Anterior cingulate cortex (tissue), 58 donors: Measurements from ENCODE around the gene SLC13A4.
"Not testable (repeated sequence)": the region's sequence is repeated elsewhere in the genome, so short reads cannot be mapped to it uniquely, and the experiment has no call there.

ENCODE experiments used
- DNase-seq, 58 donors: peaks; one replicate each; lab custom pipeline; 2025; lab: John Stamatoyannopoulos, UW

Gene SLC13A4

GRCh38 chr7:135669774-135670173 is 58.2 kb downstream of the SLC13A4 start:
- DNase-seq: no peak

- DNase-seq: not testable (repeated sequence)
Measured at GRCh38 chr7:135668852-135669395, 59.1 kb downstream of the SLC13A4 start.

GRCh38 chr7:135667626-135668025 is 60.4 kb downstream of the SLC13A4 start:
- DNase-seq: not testable (repeated sequence)

- DNase-seq: no peak
Measured at GRCh38 chr7:135666846-135667245, 61.1 kb downstream of the SLC13A4 start.

DNA sequence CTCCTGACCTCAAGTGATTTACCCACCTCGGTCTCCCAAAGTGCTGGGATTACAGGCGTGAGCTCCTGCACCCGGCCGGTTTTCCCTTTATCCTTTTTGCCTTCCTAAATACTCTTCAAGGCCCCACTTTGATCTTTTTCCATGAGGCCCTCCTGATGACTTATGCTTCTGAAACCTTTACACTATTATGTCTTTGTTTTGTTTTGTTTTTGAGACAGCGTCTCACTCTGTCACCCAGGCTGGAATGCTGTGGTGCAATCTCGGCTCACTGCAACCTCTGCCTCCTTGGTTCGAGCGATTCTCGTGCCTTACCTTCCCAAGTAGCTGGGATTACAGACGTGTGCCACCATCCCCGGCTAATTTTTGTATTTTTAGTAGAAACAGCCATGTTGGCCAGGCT is 61.8 kb downstream of the SLC13A4 start:
- no peak for DNase-seq

- DNase-seq: no peak
Measured at GRCh38 chr7:135665042-135665441, 62.9 kb downstream of the SLC13A4 start.

- DNase-seq: no peak
Measured at GRCh38 chr7:135664046-135664589, 63.9 kb downstream of the SLC13A4 start.

GRCh38 chr7:135662373-135663114 is 65.4 kb downstream of the SLC13A4 start, which contains the start of gene STMP1:
STMP1 (plus strand) TSS chr7:135662514.
- peak; percentile 56 to 95 (median 90) for DNase-seq

GRCh38 chr7:135662123-135662372 is 65.9 kb downstream of the SLC13A4 start:
- DNase-seq: no peak

- DNase-seq: peak in 2 of 58 donors; percentile 41 to 44
Measured at GRCh38 chr7:135661311-135662122, 66.5 kb downstream of the SLC13A4 start.

GRCh38 chr7:135659159-135659846 is 68.7 kb downstream of the SLC13A4 start:
- DNase-seq: no peak

DNA sequence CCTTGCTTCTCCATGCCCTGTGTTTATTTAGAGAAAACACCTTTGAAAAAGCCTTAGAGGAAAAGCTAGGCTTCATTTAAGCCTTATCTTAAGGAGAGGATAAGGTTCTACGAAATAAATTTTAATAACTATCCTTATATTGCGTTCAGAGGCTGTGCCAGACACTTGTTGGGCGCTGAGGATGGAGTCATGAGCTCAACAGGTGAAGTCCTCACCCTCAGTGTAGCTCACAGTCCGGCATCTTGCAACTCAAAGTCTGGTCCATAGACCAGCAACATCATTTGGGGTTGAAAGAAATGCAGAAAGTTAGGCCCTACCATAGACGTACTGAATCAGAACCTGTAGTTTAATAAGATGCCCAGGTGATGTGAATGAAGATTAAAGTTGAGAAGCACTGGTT is 69.4 kb downstream of the SLC13A4 start:
- DNase-seq: no peak

- no peak for DNase-seq
Measured at GRCh38 chr7:135653340-135654080, 74.5 kb downstream of the SLC13A4 start.

- DNase-seq: peak in 37 of 58 donors; percentile 4 to 76 (median 25)
Measured at GRCh38 chr7:135650831-135651573, 77.0 kb downstream of the SLC13A4 start.

- no peak for DNase-seq
Measured at GRCh38 chr7:135648235-135648634, 79.8 kb downstream of the SLC13A4 start.

GRCh38 chr7:135647755-135648154 is 80.2 kb downstream of the SLC13A4 start:
- no peak for DNase-seq

GRCh38 chr7:135645296-135645904 is 82.6 kb downstream of the SLC13A4 start:
- DNase-seq: peak in 5 of 58 donors; percentile 1 to 40 (median 6)

DNA sequence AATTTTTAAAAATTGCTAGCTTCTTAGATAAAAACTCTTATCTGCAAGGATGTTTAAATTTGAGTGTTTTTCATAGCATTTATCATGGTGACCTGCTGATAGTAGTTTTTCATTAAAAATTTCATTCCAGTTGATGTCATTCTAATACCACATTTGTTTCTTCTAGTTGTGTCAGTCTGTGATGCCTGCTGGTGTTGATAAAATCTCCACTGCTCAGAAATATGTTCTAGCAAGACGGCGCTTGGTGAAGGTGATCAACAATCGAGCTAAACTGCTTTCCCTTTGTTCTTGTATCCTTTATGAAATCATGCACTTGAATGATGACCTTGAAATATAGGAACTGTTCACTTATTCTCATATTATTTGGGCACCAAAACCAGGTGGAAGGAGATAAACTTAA is 83.3 kb downstream of the SLC13A4 start:
- no peak for DNase-seq

GRCh38 chr7:135644154-135644553 is 83.8 kb downstream of the SLC13A4 start:
- no peak for DNase-seq
